B cell (primary cell): Measurements from ENCODE around the gene RPS10. TPM values are rescaled to one million over a fixed set of nuclear protein-coding genes. Genes with fewer than 3 reads are reported as not detected.

Source experiments
- ATAC-seq: fragments of 200-7000 bp; cut with Tn5 transposase; one replicate; pipeline ENCODE4 v1.10.0; 2021; ENCODE audit warnings: low read depth, mild to moderate bottlenecking, moderate number of reproducible peaks, moderate library complexity
- CTCF ChIA-PET: fragments of 350-600 bp; sonication (Branson Sonifier 250); formaldehyde crosslinking; loops from one replicate; lab custom pipeline; 2021; ENCODE audit warnings: antibody characterized with exemption, inconsistent platforms; lab: Charles Lee
- POLR2A ChIA-PET: fragments of 350-600 bp; sonication (Branson Sonifier 250); formaldehyde crosslinking; loops from one replicate; lab custom pipeline; 2021; ENCODE audit warnings: antibody characterized with exemption; lab: Charles Lee
- DNase-seq: peaks from one replicate; pipeline ENCODE4 v3.0.0; 2013
- H2AFZ ChIP-seq: 2 replicates; pipeline ENCODE4 v1.6.1; 2012; ENCODE audit warnings: mild to moderate bottlenecking, low read depth, low read length; ENCODE audit not compliant: insufficient read depth, poor library complexity, severe bottlenecking
- H3K27ac ChIP-seq, 2 donors: 1 replicate in 1 of 2; 2 replicates in 1 of 2; pipeline ENCODE4 v1.5.1; 2012 to 2013; ENCODE audit warnings: low read length in 2 of 2, mild to moderate bottlenecking in 2 of 2, moderate library complexity in 1 of 2
- H3K27me3 ChIP-seq, 4 experiments: fragments of 200-600 bp in 1 of 4; sonication (generic) in 1 of 4; replicated peaks in 1 of 4; 1 replicate in 2 of 4; 2 replicates in 2 of 4; pipeline versions ENCODE4 v1.6.1 to v1.7.0; 2013 to 2016; ENCODE audit warnings: low read length in 3 of 4, mild to moderate bottlenecking in 2 of 4, mixed read lengths in 1 of 4, moderate library complexity in 1 of 4; ENCODE audit not compliant: insufficient read depth in 4 of 4, control insufficient read depth in 3 of 4; ENCODE audit errors: control extremely low read depth in 1 of 4
- H3K36me3 ChIP-seq, 2 experiments: replicated peaks in 1 of 2; 1 replicate in 1 of 2; 2 replicates in 1 of 2; pipeline versions ENCODE4 v1.6.1 to v1.7.1; 2013; ENCODE audit warnings: low read length in 1 of 2; ENCODE audit not compliant: insufficient read depth in 2 of 2, control insufficient read depth in 1 of 2; ENCODE audit errors: control extremely low read depth in 1 of 2, extremely low read depth in 1 of 2
- H3K4me1 ChIP-seq, 2 donors: fragments of 200-600 bp in 1 of 2; sonication (generic) in 1 of 2; 1 replicate in 1 of 2; 2 replicates in 1 of 2; pipeline versions ENCODE4 v1.5.1 to v1.6.1; 2013 to 2017; ENCODE audit warnings: low read length in 2 of 2; ENCODE audit not compliant: control insufficient read depth in 2 of 2, insufficient read depth in 2 of 2
- H3K4me2 ChIP-seq: replicated peaks from 2 replicates; pipeline ENCODE3; 2012; ENCODE audit warnings: mild to moderate bottlenecking, low read depth, low read length; ENCODE audit not compliant: poor library complexity, severe bottlenecking
- H3K4me3 ChIP-seq, 5 experiments: fragments of 200-600 bp in 1 of 5; sonication (generic) in 1 of 5; 1 replicate in 3 of 5; 2 replicates in 2 of 5; pipeline versions ENCODE4 v1.5.1 to v1.7.0; 2011 to 2016; ENCODE audit warnings: low read length in 4 of 5, mild to moderate bottlenecking in 4 of 5, low read depth in 2 of 5, control low read depth in 1 of 5, moderate library complexity in 1 of 5; ENCODE audit not compliant: insufficient read depth in 1 of 5; ENCODE audit errors: control extremely low read depth in 1 of 5, extremely low read depth in 1 of 5
- H3K79me2 ChIP-seq: fragments of 200-600 bp; sonication (generic); one replicate; pipeline ENCODE4 v1.6.0; 2016; ENCODE audit warnings: low read length; ENCODE audit not compliant: control insufficient read depth, insufficient read depth
- H3K9ac ChIP-seq: fragments of 200-600 bp; sonication (generic); 2 replicates; pipeline ENCODE4 v1.6.1; 2017; ENCODE audit warnings: mild to moderate bottlenecking, low read length, moderate library complexity
- H3K9me3 ChIP-seq, 3 donors: one replicate each; pipeline versions ENCODE4 v1.6.1 to v1.7.1; 2013; ENCODE audit warnings: low read length in 2 of 3; ENCODE audit not compliant: control insufficient read depth in 2 of 3, insufficient read depth in 1 of 3; ENCODE audit errors: control extremely low read depth in 1 of 3
- H4K20me1 ChIP-seq: 2 replicates; pipeline ENCODE4 v1.6.0; 2012; ENCODE audit warnings: mild to moderate bottlenecking, low read length; ENCODE audit not compliant: insufficient read depth, control insufficient read depth, poor library complexity, severe bottlenecking
- H3K27ac Mint-ChIP-seq: one replicate; pipeline ENCODE4 v1.8.0; 2021; ENCODE audit warnings: mixed read lengths
- H3K27me3 Mint-ChIP-seq: one replicate; pipeline ENCODE4 v1.8.0; 2021; ENCODE audit warnings: mixed read lengths
- H3K4me1 Mint-ChIP-seq: one replicate; pipeline ENCODE4 v1.8.0; 2021; ENCODE audit warnings: mixed read lengths
- H3K4me3 Mint-ChIP-seq: one replicate; pipeline ENCODE4 v1.8.0; 2021; ENCODE audit warnings: mixed read lengths
- H3K9me3 Mint-ChIP-seq: one replicate; pipeline ENCODE4 v1.8.0; 2022; ENCODE audit warnings: mixed read lengths; ENCODE audit not compliant: insufficient read depth
- CTCF ChIP-seq: fragments of 200-600 bp; IDR thresholded peaks from one replicate; pipeline ENCODE4 v1.8.0; 2022; ENCODE audit warnings: antibody characterized with exemption, mild to moderate bottlenecking
- EZH2 ChIP-seq: IDR thresholded peaks from 2 replicates; pipeline ENCODE4 v1.6.1; 2012; ENCODE audit warnings: borderline replicate concordance, low read depth, mild to moderate bottlenecking, moderate library complexity, low read length; ENCODE audit not compliant: insufficient read depth, poor library complexity, severe bottlenecking
- WGBS: methylation state at CpG from one replicate; pipeline ENCODE4 v1.1.5; 2013; ENCODE audit warnings: missing lambda C conversion rate; ENCODE audit not compliant: insufficient coverage; 5-methylcytosine and 5-hydroxymethylcytosine counted together
- intact Hi-C: fragments of 100-400 bp; cut with micrococcal nuclease; formaldehyde crosslinking; loops from one replicate; pipeline ENCODE4 v1.10.0; 2022
- polyA plus RNA-seq: library from polyadenylated mRNA; depleted of rRNA; stranded (reverse); fragments of >200 nt; gene quantifications from 2 replicates; pipeline ENCODE4 v1.2.3, GENCODE V29; 2012
- total RNA-seq, 2 donors: library from RNA; stranded (reverse); fragments of 120-200 nt in 1 of 2; gene quantifications; 1 replicate in 1 of 2; 2 replicates in 1 of 2; pipeline versions ENCODE4 v1.2.3 to v1.2.4, GENCODE V29; 2013 to 2022

The RPS10 gene
- total and polyA plus RNA-seq, 2 donors (not counting 1 experiment from before 2014, with no cell fraction given): 2,707 to 6,226 TPM

GRCh38 chr6:34445313-34445860 is 19.5 kb upstream of the RPS10 start:
- Histone ChIP-seq H3K4me3 (no peak overlapping the region), H2AFZ (no peak overlapping the region), H3K36me3 (no peaks in the 10 kb centered on the region), H4K20me1 (no peaks in the 10 kb centered on the region), H3K79me2 (no peaks in the 10 kb centered on the region), H3K27ac (no peak overlapping the region), H3K4me2 (no peak overlapping the region), H3K9me3 (peaks cover 0 to 2% (median 0%) of the 10 kb centered on the region in 3 donors), H3K4me1 (peaks cover 3 to 5% of the 10 kb centered on the region in 2 donors), H3K9ac (no peak overlapping the region), H3K27me3 (no peaks in the 10 kb centered on the region)
- 81% methylated on average over 3 of the region's 4 CpGs for WGBS
- H3K27ac Mint-ChIP-seq: no peak overlapping the region
- intact Hi-C loops: loop anchor here (5.0 kb wide), 1 partner anchor 513 kb away; no protein-coding TSS in a partner anchor
- POLR2A ChIA-PET: no interaction called here
- no peaks in the 10 kb centered on the region for H3K9me3 Mint-ChIP-seq
- ATAC-seq (no peak), DNase-seq (no peak)
- no peak for TF ChIP-seq EZH2
- TF ChIP-seq CTCF: no peak
- peaks cover 5% of the 10 kb centered on the region for H3K4me1 Mint-ChIP-seq
- H3K4me3 Mint-ChIP-seq: no peak overlapping the region
- CTCF ChIA-PET: no interaction called here
- no peaks in the 10 kb centered on the region for H3K27me3 Mint-ChIP-seq

- H3K4me2 ChIP-seq: no peak overlapping the region
- no CpG with 5 or more reads among the region's 5 CpGs for WGBS
These were observed 15.7 kb upstream of the RPS10 start for GRCh38 chr6:34441526-34441925.

More at GRCh38 chr6:34441526-34441925, 15.7 kb upstream of the RPS10 start:
- TF ChIP-seq CTCF: no peak
- no peak for TF ChIP-seq EZH2
- no peak overlapping the region for H3K27ac Mint-ChIP-seq
- peaks cover 5% of the 10 kb centered on the region for H3K4me1 Mint-ChIP-seq
- no peaks in the 10 kb centered on the region for H4K20me1 ChIP-seq
- no peak overlapping the region for H3K9ac ChIP-seq
- H3K9me3 ChIP-seq: peaks cover 0 to 5% (median 0%) of the 10 kb centered on the region in 3 donors
- ATAC-seq (no peak), DNase-seq (no peak)
- no peak overlapping the region for H3K4me3 Mint-ChIP-seq
- no peaks in the 10 kb centered on the region for H3K79me2 ChIP-seq
- H3K27ac ChIP-seq: no peak overlapping the region
- no peak overlapping the region for H2AFZ ChIP-seq
- H3K36me3 ChIP-seq: no peaks in the 10 kb centered on the region
- H3K27me3 Mint-ChIP-seq: no peaks in the 10 kb centered on the region
- intact Hi-C loops: no loop called here
- no peaks in the 10 kb centered on the region for H3K27me3 ChIP-seq
- H3K9me3 Mint-ChIP-seq: peaks cover 4% of the 10 kb centered on the region
- ChIA-PET POLR2A (no interaction called here), CTCF (no interaction called here)
- no peak overlapping the region for H3K4me3 ChIP-seq
- H3K4me1 ChIP-seq: peaks cover 3 to 5% of the 10 kb centered on the region in 2 donors
